ENCODE results near the gene THADA.

- no peak for TF ChIP-seq CTCF (IDR thresholded peaks at IDR 0.05; ENCODE audit: insufficient read depth, low read length, poor library complexity, severe bottlenecking)
- no peak for TF ChIP-seq EZH2phosphoT487 (conservative IDR thresholded peaks at IDR 0.05; ENCODE audit: low read length)
Measured at GRCh38 chr2:43399098-43399497, 196.7 kb downstream of the THADA start.
